ENCODE measurements around the gene EMC8.

Gene EMC8

DNA sequence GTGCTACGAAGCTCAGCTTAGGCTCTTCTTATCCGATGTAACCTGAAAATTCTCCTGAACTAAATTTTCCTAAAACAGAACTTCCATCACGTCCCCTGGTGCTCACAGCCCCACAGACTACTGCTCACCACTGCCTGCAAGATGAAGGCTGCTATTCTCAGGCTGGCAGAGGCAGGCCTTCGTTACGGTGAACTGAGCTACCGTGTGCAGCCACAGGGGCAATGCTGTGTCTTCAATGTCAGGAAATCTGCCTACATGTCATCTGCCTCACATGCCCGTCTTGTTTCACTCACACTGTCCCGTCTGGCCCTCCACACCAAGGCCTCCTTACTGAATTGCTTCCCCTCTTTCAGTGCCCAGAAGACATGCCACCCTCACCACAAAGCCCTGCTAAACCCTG lies 15.9 kb downstream of the EMC8 start:
- no peak overlapping the region for H2BK120ac ChIP-seq (ENCODE audit: insufficient read depth, low read length, poor library complexity)
- no peak overlapping the region for H3K4ac ChIP-seq (ENCODE audit: low read depth, low read length)
- WGBS (ENCODE audit: extremely low coverage, insufficient coverage, insufficient read length): no CpG with 5 or more reads among the region's 8 CpGs
- H3K4me2 ChIP-seq (ENCODE audit: low read length): no peak overlapping the region
- no peak overlapping the region for H2AK5ac ChIP-seq (ENCODE audit: low read length)
- H3K27me3 ChIP-seq (ENCODE audit: insufficient read depth, low read length): no peaks in the 10 kb centered on the region
- H2BK5ac ChIP-seq (ENCODE audit: low read depth, low read length, poor library complexity): no peak overlapping the region
- H4K8ac ChIP-seq (ENCODE audit: low read depth, low read length): no peak overlapping the region
- no peaks in the 10 kb centered on the region for H3K79me1 ChIP-seq (ENCODE audit: low read length)
- no peak overlapping the region for H3K4me3 ChIP-seq (ENCODE audit: low read depth, low read length)
- H3K18ac ChIP-seq (ENCODE audit: low read length): peak overlapping the region; percentile 33
- no peaks in the 10 kb centered on the region for H3K4me1 ChIP-seq (ENCODE audit: control insufficient read depth in 1 of 2, insufficient read depth in 2 of 2, low read length in 2 of 2)
- H4K91ac ChIP-seq (ENCODE audit: low read depth, low read length): no peak overlapping the region
- H3K27ac ChIP-seq (ENCODE audit: low read depth, low read length): no peak overlapping the region
- peaks cover 3% of the 10 kb centered on the region for H3K9me3 ChIP-seq (ENCODE audit: insufficient read depth, low read depth, low read length)
- no peak overlapping the region for H3K23ac ChIP-seq (ENCODE audit: low read length)
- DNase-seq: no peak
- H3K36me3 ChIP-seq (ENCODE audit: control insufficient read depth in 1 of 2, insufficient read depth in 2 of 2, low read length in 2 of 2): peaks cover 60 to 71% of the 10 kb centered on the region in 2 experiments
- no peak overlapping the region for H3K14ac ChIP-seq (ENCODE audit: low read length)
- H3K9ac ChIP-seq (ENCODE audit: low read length): no peak overlapping the region
- no peaks in the 10 kb centered on the region for H3K79me2 ChIP-seq (ENCODE audit: control insufficient read depth, insufficient read depth, low read length, poor library complexity)
- no peak overlapping the region for H2BK12ac ChIP-seq (ENCODE audit: low read length)
- H2AFZ ChIP-seq (ENCODE audit: insufficient read depth, low read length, poor library complexity): no peak overlapping the region
- H4K12ac ChIP-seq (ENCODE audit: low read depth, low read length): no peak overlapping the region

DNA sequence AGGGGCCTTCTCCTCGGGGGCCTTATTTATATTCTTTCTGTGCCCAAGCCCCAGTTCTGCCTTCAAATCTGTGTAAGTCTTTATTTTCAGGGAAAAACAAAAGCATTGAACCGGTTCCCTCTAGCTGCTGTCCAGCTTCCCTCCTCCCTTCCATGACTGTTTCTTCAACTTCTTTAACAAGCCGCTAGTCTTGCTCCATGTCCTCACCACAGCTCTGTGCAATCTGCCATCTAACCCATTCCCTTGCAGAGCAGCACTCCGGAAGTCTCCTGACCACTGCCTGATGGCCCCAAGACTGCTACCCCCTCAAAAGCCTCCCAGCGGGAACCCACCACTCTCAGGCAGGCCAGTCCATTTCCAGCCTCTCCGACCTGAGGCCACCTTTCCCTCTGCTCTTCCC lies 16.9 kb downstream of the EMC8 start:
- peaks cover 3% of the 10 kb centered on the region for H3K9me3 ChIP-seq (ENCODE audit: insufficient read depth, low read depth, low read length)
- H4K12ac ChIP-seq (ENCODE audit: low read depth, low read length): no peak overlapping the region
- no peak overlapping the region for H3K4me3 ChIP-seq (ENCODE audit: low read depth, low read length)
- no peaks in the 10 kb centered on the region for H3K79me1 ChIP-seq (ENCODE audit: low read length)
- no peak overlapping the region for H2BK5ac ChIP-seq (ENCODE audit: low read depth, low read length, poor library complexity)
- no peak overlapping the region for H3K27ac ChIP-seq (ENCODE audit: low read depth, low read length)
- no peak overlapping the region for H4K91ac ChIP-seq (ENCODE audit: low read depth, low read length)
- no CpG with 5 or more reads among the region's 6 CpGs for WGBS (ENCODE audit: extremely low coverage, insufficient coverage, insufficient read length)
- H3K36me3 ChIP-seq (ENCODE audit: control insufficient read depth in 1 of 2, insufficient read depth in 2 of 2, low read length in 2 of 2): peaks cover 59 to 70% of the 10 kb centered on the region in 2 experiments
- H3K4me2 ChIP-seq (ENCODE audit: low read length): no peak overlapping the region
- no peak overlapping the region for H2AK5ac ChIP-seq (ENCODE audit: low read length)
- H3K4me1 ChIP-seq (ENCODE audit: control insufficient read depth in 1 of 2, insufficient read depth in 2 of 2, low read length in 2 of 2): no peaks in the 10 kb centered on the region
- H3K9ac ChIP-seq (ENCODE audit: low read length): no peak overlapping the region
- H2BK120ac ChIP-seq (ENCODE audit: insufficient read depth, low read length, poor library complexity): no peak overlapping the region
- H3K79me2 ChIP-seq (ENCODE audit: control insufficient read depth, insufficient read depth, low read length, poor library complexity): no peaks in the 10 kb centered on the region
- no peak overlapping the region for H3K14ac ChIP-seq (ENCODE audit: low read length)
- no peak overlapping the region for H3K4ac ChIP-seq (ENCODE audit: low read depth, low read length)
- H3K23ac ChIP-seq (ENCODE audit: low read length): no peak overlapping the region
- no peak overlapping the region for H3K18ac ChIP-seq (ENCODE audit: low read length)
- H3K27me3 ChIP-seq (ENCODE audit: insufficient read depth, low read length): no peaks in the 10 kb centered on the region
- H2AFZ ChIP-seq (ENCODE audit: insufficient read depth, low read length, poor library complexity): no peak overlapping the region
- no peak overlapping the region for H4K8ac ChIP-seq (ENCODE audit: low read depth, low read length)
- no peak for DNase-seq
- H2BK12ac ChIP-seq (ENCODE audit: low read length): no peak overlapping the region

GRCh38 chr16:85781695-85782370 lies 17.5 kb downstream of the EMC8 start:
- Histone ChIP-seq H2AK5ac (ENCODE audit: low read length) (no peak overlapping the region), H3K18ac (ENCODE audit: low read length) (no peak overlapping the region), H2BK120ac (ENCODE audit: insufficient read depth, low read length, poor library complexity) (no peak overlapping the region), H3K79me2 (ENCODE audit: control insufficient read depth, insufficient read depth, low read length, poor library complexity) (no peaks in the 10 kb centered on the region), H4K91ac (ENCODE audit: low read depth, low read length) (no peak overlapping the region), H3K4ac (ENCODE audit: low read depth, low read length) (no peak overlapping the region), H3K4me1 (ENCODE audit: control insufficient read depth in 1 of 2, insufficient read depth in 2 of 2, low read length in 2 of 2) (no peaks in the 10 kb centered on the region), H3K27ac (ENCODE audit: low read depth, low read length) (no peak overlapping the region), H4K8ac (ENCODE audit: low read depth, low read length) (no peak overlapping the region), H3K4me3 (ENCODE audit: low read depth, low read length) (no peak overlapping the region), H3K79me1 (ENCODE audit: low read length) (no peaks in the 10 kb centered on the region), H2BK5ac (ENCODE audit: low read depth, low read length, poor library complexity) (no peak overlapping the region), H2BK12ac (ENCODE audit: low read length) (no peak overlapping the region), H3K23ac (ENCODE audit: low read length) (no peak overlapping the region), H4K12ac (ENCODE audit: low read depth, low read length) (no peak overlapping the region), H3K27me3 (ENCODE audit: insufficient read depth, low read length) (no peaks in the 10 kb centered on the region), H3K14ac (ENCODE audit: low read length) (no peak overlapping the region), H2AFZ (ENCODE audit: insufficient read depth, low read length, poor library complexity) (no peak overlapping the region), H3K36me3 (ENCODE audit: control insufficient read depth in 1 of 2, insufficient read depth in 2 of 2, low read length in 2 of 2) (peaks cover 54 to 67% of the 10 kb centered on the region in 2 experiments), H3K9ac (ENCODE audit: low read length) (no peak overlapping the region), H3K4me2 (ENCODE audit: low read length) (no peak overlapping the region), H3K9me3 (ENCODE audit: insufficient read depth, low read depth, low read length) (peaks cover 3% of the 10 kb centered on the region)
- no CpG with 5 or more reads among the region's 16 CpGs for WGBS (ENCODE audit: extremely low coverage, insufficient coverage, insufficient read length)
- DNase-seq: no peak

DNA sequence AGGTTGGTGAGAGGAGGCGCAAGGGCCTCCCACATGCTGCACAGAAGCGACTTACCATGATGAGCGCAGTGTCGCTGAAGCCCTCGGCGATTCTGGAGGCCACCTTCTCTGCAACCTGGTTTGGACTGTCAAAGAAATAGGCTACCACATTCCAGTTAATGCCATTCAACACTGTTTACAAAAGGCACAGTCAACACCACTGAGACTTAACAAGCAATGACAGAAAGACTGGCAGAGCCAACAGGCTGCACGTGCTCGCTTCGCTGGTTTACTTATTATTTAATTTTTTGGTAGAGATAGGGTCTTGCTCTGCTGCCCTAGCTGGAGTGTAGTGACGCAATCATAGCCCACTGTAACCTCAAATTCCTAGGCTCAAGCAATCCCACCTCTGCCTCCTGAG lies 18.2 kb downstream of the EMC8 start:
- Histone ChIP-seq H2BK5ac (ENCODE audit: low read depth, low read length, poor library complexity) (no peak overlapping the region), H3K79me2 (ENCODE audit: control insufficient read depth, insufficient read depth, low read length, poor library complexity) (no peaks in the 10 kb centered on the region), H3K4ac (ENCODE audit: low read depth, low read length) (no peak overlapping the region), H3K23ac (ENCODE audit: low read length) (no peak overlapping the region), H4K12ac (ENCODE audit: low read depth, low read length) (no peak overlapping the region), H3K9me3 (ENCODE audit: insufficient read depth, low read depth, low read length) (peaks cover 3% of the 10 kb centered on the region), H3K9ac (ENCODE audit: low read length) (no peak overlapping the region), H3K27ac (ENCODE audit: low read depth, low read length) (no peak overlapping the region), H3K36me3 (ENCODE audit: control insufficient read depth in 1 of 2, insufficient read depth in 2 of 2, low read length in 2 of 2) (peaks cover 49 to 60% of the 10 kb centered on the region in 2 experiments), H2AK5ac (ENCODE audit: low read length) (no peak overlapping the region), H3K18ac (ENCODE audit: low read length) (no peak overlapping the region), H2BK120ac (ENCODE audit: insufficient read depth, low read length, poor library complexity) (no peak overlapping the region), H3K4me3 (ENCODE audit: low read depth, low read length) (no peak overlapping the region), H3K27me3 (ENCODE audit: insufficient read depth, low read length) (no peaks in the 10 kb centered on the region), H4K8ac (ENCODE audit: low read depth, low read length) (no peak overlapping the region), H4K91ac (ENCODE audit: low read depth, low read length) (no peak overlapping the region), H3K4me1 (ENCODE audit: control insufficient read depth in 1 of 2, insufficient read depth in 2 of 2, low read length in 2 of 2) (no peaks in the 10 kb centered on the region), H2BK12ac (ENCODE audit: low read length) (no peak overlapping the region), H3K4me2 (ENCODE audit: low read length) (no peak overlapping the region), H3K79me1 (ENCODE audit: low read length) (no peaks in the 10 kb centered on the region), H3K14ac (ENCODE audit: low read length) (no peak overlapping the region), H2AFZ (ENCODE audit: insufficient read depth, low read length, poor library complexity) (no peak overlapping the region)
- DNase-seq: no peak
- no CpG with 5 or more reads among the region's 10 CpGs for WGBS (ENCODE audit: extremely low coverage, insufficient coverage, insufficient read length)

Measured in trophoblast cell (in vitro differentiated cells and primary cell).